DOHH2 (cell line): ENCODE results near the gene RBM3.

Source experiments
- H3F3A ChIP-seq: fragments of 200-600 bp; sonication (generic), shearing (Covaris generic); 2 replicates; pipeline ENCODE4 v1.6.0; 2016; ENCODE audit warnings: antibody characterized with exemption, mild to moderate bottlenecking; ENCODE audit not compliant: control insufficient read depth, insufficient read depth
- H3K27ac ChIP-seq: fragments of 200-600 bp; sonication (generic); 2 replicates; pipeline ENCODE4 v1.5.1; 2014; ENCODE audit warnings: low read depth, mild to moderate bottlenecking, low read length, moderate library complexity
- H3K27me3 ChIP-seq: fragments of 200-600 bp; sonication (generic); 2 replicates; pipeline ENCODE4 v1.6.1; 2014; ENCODE audit warnings: mild to moderate bottlenecking, low read length, mixed read lengths; ENCODE audit not compliant: control insufficient read depth
- H3K36me3 ChIP-seq: fragments of 200-600 bp; sonication (generic); 2 replicates; pipeline ENCODE4 v1.6.1; 2014; ENCODE audit warnings: mild to moderate bottlenecking, low read length, moderate library complexity, mixed read lengths; ENCODE audit not compliant: control insufficient read depth
- H3K4me1 ChIP-seq: fragments of 200-600 bp; sonication (generic); 2 replicates; pipeline ENCODE4 v1.6.1; 2014; ENCODE audit warnings: mild to moderate bottlenecking, low read length, mixed read lengths; ENCODE audit not compliant: control insufficient read depth
- H3K4me2 ChIP-seq: fragments of 200-600 bp; sonication (generic); 2 replicates; pipeline ENCODE4 v1.6.0; 2014; ENCODE audit warnings: mild to moderate bottlenecking, low read length, moderate library complexity
- H3K4me3 ChIP-seq: fragments of 200-600 bp; sonication (generic); 2 replicates; pipeline ENCODE4 v1.5.1; 2014; ENCODE audit warnings: mild to moderate bottlenecking, low read length, mixed read lengths
- H3K79me2 ChIP-seq: fragments of 200-600 bp; sonication (generic); 2 replicates; pipeline ENCODE4 v1.6.1; 2014; ENCODE audit warnings: mild to moderate bottlenecking, low read length, mixed read lengths; ENCODE audit not compliant: control insufficient read depth
- H3K9me2 ChIP-seq: fragments of 200-600 bp; sonication (generic); replicated peaks from 2 replicates; pipeline ENCODE4 v1.6.1; 2014; ENCODE audit warnings: mild to moderate bottlenecking, low read length, mixed read lengths; ENCODE audit not compliant: control insufficient read depth
- H3K9me3 ChIP-seq: fragments of 200-600 bp; sonication (generic); 2 replicates; pipeline ENCODE4 v1.6.1; 2014; ENCODE audit warnings: antibody characterized with exemption, low read length, mixed read lengths; ENCODE audit not compliant: control insufficient read depth, insufficient read depth
- H4K20me1 ChIP-seq: fragments of 200-600 bp; sonication (generic); 2 replicates; pipeline ENCODE4 v1.6.0; 2014; ENCODE audit warnings: low read depth, mild to moderate bottlenecking, antibody characterized with exemption, low read length, moderate library complexity; ENCODE audit not compliant: control insufficient read depth, insufficient read depth
- EZH2phosphoT487 ChIP-seq: fragments of 200-600 bp; sonication (generic); IDR thresholded peaks from 2 replicates; pipeline ENCODE4 v1.6.1; 2017; ENCODE audit warnings: borderline replicate concordance, mild to moderate bottlenecking, antibody characterized with exemption, low read length, moderate library complexity, mixed read lengths
- TF ChIP-seq, protein P1 (sequence below): fragments of 200-600 bp; sonication (generic); IDR thresholded peaks from one replicate; pipeline ENCODE4 v1.5.1; 2014; ENCODE audit warnings: antibody characterized with exemption, mild to moderate bottlenecking, low read depth, low read length; ENCODE audit not compliant: poor library complexity, severe bottlenecking

RBM3 gene

DNA sequence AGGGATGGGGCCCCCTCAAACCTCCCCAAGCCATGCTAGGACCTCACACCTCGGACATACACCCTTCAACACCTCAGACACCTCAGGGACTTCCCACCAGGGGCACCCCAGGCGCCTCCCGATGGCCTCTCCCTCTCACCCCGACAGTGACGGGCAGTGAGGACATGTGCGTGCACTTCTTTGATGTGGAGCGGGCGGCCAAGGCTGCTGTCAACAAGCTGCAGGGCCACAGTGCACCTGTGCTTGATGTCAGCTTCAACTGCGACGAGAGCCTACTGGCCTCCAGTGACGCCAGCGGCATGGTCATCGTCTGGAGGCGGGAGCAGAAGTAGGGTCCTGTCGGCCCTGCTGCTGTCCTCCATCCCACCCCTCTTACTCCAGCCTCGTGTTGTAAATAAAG lies 30.4 kb downstream of the RBM3 start:
- no peaks in the 10 kb centered on the region for H3K79me2 ChIP-seq
- no peak overlapping the region for H3K27ac ChIP-seq
- H3K9me2 ChIP-seq = no peaks in the 10 kb centered on the region
- no peaks in the 10 kb centered on the region; the same call in 1 of the 2 replicates for H3K36me3 ChIP-seq
- H3K4me2 ChIP-seq = no peak overlapping the region
- no peaks in the 10 kb centered on the region for H3K27me3 ChIP-seq
- no peak for TF ChIP-seq EZH2phosphoT487
- TF ChIP-seq, protein P1, sequence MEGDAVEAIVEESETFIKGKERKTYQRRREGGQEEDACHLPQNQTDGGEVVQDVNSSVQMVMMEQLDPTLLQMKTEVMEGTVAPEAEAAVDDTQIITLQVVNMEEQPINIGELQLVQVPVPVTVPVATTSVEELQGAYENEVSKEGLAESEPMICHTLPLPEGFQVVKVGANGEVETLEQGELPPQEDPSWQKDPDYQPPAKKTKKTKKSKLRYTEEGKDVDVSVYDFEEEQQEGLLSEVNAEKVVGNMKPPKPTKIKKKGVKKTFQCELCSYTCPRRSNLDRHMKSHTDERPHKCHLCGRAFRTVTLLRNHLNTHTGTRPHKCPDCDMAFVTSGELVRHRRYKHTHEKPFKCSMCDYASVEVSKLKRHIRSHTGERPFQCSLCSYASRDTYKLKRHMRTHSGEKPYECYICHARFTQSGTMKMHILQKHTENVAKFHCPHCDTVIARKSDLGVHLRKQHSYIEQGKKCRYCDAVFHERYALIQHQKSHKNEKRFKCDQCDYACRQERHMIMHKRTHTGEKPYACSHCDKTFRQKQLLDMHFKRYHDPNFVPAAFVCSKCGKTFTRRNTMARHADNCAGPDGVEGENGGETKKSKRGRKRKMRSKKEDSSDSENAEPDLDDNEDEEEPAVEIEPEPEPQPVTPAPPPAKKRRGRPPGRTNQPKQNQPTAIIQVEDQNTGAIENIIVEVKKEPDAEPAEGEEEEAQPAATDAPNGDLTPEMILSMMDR = no peak
- no peaks in the 10 kb centered on the region for H3F3A ChIP-seq
- no peaks in the 10 kb centered on the region for H4K20me1 ChIP-seq
- H3K4me3 ChIP-seq = no peak overlapping the region
- H3K9me3 ChIP-seq = no peaks in the 10 kb centered on the region
- no peaks in the 10 kb centered on the region for H3K4me1 ChIP-seq

DNA sequence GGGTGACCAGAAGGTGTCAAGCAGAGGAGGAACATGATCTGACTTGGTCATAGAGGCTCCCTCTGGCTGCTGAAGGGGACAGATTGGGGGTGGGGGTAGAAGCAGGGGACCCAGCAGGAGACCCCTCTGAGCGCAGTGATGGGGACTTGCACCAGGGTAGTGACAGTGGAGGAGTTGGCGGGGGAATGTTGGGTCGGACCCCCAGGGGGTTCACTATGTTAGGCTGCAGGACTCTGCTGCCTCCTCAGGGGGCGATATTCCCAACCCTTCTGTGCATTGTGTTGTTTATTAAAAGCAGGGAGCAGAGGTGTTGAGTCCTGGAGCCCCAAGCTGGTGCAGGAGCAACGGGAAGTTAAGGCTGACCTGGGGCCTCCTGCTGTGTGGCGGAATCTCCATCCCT lies 31.8 kb downstream of the RBM3 start:
- no peaks in the 10 kb centered on the region for H3K27me3 ChIP-seq
- no peaks in the 10 kb centered on the region for H3K9me3 ChIP-seq
- no peaks in the 10 kb centered on the region for H3K4me1 ChIP-seq
- H3K9me2 ChIP-seq = no peaks in the 10 kb centered on the region
- no peaks in the 10 kb centered on the region for H3F3A ChIP-seq
- H3K4me2 ChIP-seq = no peak overlapping the region
- H3K36me3 ChIP-seq = no peaks in the 10 kb centered on the region
- H3K27ac ChIP-seq = no peak overlapping the region
- H4K20me1 ChIP-seq = no peaks in the 10 kb centered on the region
- H3K4me3 ChIP-seq = no peak overlapping the region
- H3K79me2 ChIP-seq = no peaks in the 10 kb centered on the region
- TF ChIP-seq, protein P1 = peak; percentile 34
- TF ChIP-seq EZH2phosphoT487 = no peak

DNA sequence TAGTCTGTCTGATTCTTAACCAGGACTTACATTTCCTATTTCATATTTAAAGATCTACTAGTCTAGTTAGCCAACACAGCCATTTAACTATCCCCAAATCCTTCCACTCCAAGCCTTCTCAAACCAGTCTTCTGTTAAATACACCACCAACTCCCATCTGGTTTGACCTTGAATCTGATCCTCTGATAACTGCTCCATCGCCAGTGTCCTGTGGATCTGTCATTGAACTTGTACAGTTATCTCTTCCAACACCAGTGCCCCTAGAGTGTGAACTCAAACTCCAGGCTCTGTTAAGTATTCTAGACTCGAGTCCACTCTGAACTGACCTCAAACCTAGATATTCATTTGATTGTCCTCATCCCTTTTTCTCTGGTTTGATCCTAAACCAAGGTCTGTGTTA lies 37.4 kb downstream of the RBM3 start:
- no peaks in the 10 kb centered on the region for H3K36me3 ChIP-seq
- TF ChIP-seq, protein P1 = no peak
- TF ChIP-seq EZH2phosphoT487 = no peak

More for the DNA sequence above, 37.4 kb downstream of the RBM3 start:
- no peaks in the 10 kb centered on the region for H3K9me3 ChIP-seq
- no peaks in the 10 kb centered on the region for H3F3A ChIP-seq
- no peaks in the 10 kb centered on the region for H3K79me2 ChIP-seq
- no peaks in the 10 kb centered on the region for H3K4me1 ChIP-seq
- H3K27ac ChIP-seq = no peak overlapping the region
- H3K4me2 ChIP-seq = no peak overlapping the region
- no peak overlapping the region for H3K4me3 ChIP-seq
- no peaks in the 10 kb centered on the region for H3K27me3 ChIP-seq
- H4K20me1 ChIP-seq = no peaks in the 10 kb centered on the region
- H3K9me2 ChIP-seq = no peaks in the 10 kb centered on the region
